ENCODE results near the gene IL25. TPM values are rescaled to one million over a fixed set of nuclear protein-coding genes. Genes with fewer than 3 reads are reported as not detected.

The IL25 gene
- total and polyA plus RNA-seq, 8 donors, result not detected

DNA sequence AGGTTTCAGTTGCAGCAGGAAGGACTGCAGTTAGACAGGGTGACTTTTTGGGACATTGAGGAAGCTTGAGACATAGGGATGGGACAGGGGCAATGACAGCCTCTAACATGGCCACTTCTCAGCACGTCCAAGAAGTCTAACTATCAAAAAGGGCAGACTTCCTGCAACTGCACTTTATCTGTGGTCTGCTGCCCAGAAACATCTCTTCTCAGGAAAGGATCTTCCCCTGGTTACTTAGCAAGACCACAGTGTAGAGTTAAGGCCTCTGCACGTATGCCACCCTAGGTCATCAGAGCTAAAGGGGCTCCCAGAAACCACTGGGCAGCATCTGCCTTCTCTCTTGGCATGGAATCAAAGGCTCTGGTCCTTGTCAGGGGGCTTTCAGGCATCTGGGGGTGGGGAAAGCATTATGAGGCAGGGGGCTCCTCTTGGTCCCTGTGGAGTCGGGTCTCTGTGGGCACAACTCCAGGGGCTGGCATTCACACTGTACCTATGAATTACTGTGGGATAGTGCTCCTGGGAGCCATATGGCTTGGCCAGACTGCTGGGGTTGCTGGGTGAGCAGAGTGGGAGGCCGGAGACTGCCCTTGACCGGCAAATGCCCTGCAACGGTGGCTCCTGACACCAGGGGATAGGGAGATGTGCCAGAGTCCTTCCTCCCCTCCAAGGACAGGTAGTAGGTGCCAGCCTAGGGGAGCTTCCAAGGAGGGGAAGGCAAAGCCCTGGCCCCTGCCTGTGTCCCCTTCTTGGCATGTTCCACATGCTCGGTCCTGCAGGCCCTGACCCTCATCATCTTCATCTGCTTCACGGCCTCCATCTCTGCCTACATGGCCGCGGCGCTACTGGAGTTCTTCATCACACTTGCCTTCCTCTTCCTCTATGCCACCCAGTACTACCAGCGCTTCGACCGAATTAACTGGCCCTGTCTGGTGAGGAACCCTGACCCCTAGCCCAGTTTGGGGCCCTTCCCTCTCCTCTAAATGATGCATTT, 5.3 kb downstream of the IL25 start:
- H3K27me3 ChIP-seq, result peaks cover 0 to 28% (median 0%) of the 10 kb centered on the region in 3 donors
- no peaks in the 10 kb centered on the region for H3K36me3 ChIP-seq
- peaks cover 0 to 10% (median 0%) of the 10 kb centered on the region in 4 donors for H3K4me1 ChIP-seq
- TF ChIP-seq POLR2AphosphoS5 (IDR thresholded peaks at IDR 0.05) (no peak), CTCF (IDR thresholded peaks at IDR 0.05) (no peak), POLR2A (IDR thresholded peaks at IDR 0.05) (no peak), EP300 (IDR thresholded peaks at IDR 0.05) (no peak)
- no peak for DNase-seq
- 79 to 90% (median 87%) methylated on average over 14 of the region's 14 CpGs for WGBS, 5 donors
- H3K9me3 ChIP-seq, result no peaks in the 10 kb centered on the region
- H3K27ac ChIP-seq, result no peak overlapping the region
- intact Hi-C loops (cut with DNase I; ENCODE audit: low total_unique reads), result no loop called here
- H3K4me3 ChIP-seq, result no peak overlapping the region

GRCh38 chr14:23378612-23379220, 6.1 kb downstream of the IL25 start:
- TF ChIP-seq POLR2A (IDR thresholded peaks at IDR 0.05) (no peak), EP300 (IDR thresholded peaks at IDR 0.05) (no peak), CTCF (IDR thresholded peaks at IDR 0.05) (no peak), POLR2AphosphoS5 (IDR thresholded peaks at IDR 0.05) (no peak)
- no peak for DNase-seq
- Histone ChIP-seq H3K36me3 (no peaks in the 10 kb centered on the region), H3K4me3 (no peak overlapping the region), H3K9me3 (no peaks in the 10 kb centered on the region), H3K27ac (no peak overlapping the region), H3K4me1 (peaks cover 0 to 10% (median 0%) of the 10 kb centered on the region in 4 donors), H3K27me3 (peaks cover 0 to 28% (median 0%) of the 10 kb centered on the region in 3 donors)
- WGBS, 5 donors, result 76 to 90% (median 81%) methylated on average over 11 of the region's 11 CpGs
- intact Hi-C loops (cut with DNase I; ENCODE audit: low total_unique reads), result no loop called here

- H3K27me3 ChIP-seq, result peaks cover 0 to 28% (median 0%) of the 10 kb centered on the region in 3 donors
- DNase-seq, result peak; percentile 88 to 89
- H3K27ac ChIP-seq, result no peak overlapping the region
- no peaks in the 10 kb centered on the region for H3K9me3 ChIP-seq
- intact Hi-C loops (cut with DNase I; ENCODE audit: low total_unique reads), result loop anchor here (5.0 kb wide), 1 partner anchor 47 kb away; no protein-coding TSS in a partner anchor
- WGBS, 5 donors, result 7 to 38% (median 31%) methylated on average over 7 to 12 of the region's 12 CpGs
- no peaks in the 10 kb centered on the region for H3K36me3 ChIP-seq
- H3K4me3 ChIP-seq, result no peak overlapping the region
- H3K4me1 ChIP-seq, result peaks cover 0 to 10% (median 0%) of the 10 kb centered on the region in 4 donors
- TF ChIP-seq POLR2A (IDR thresholded peaks at IDR 0.05) (no peak), POLR2AphosphoS5 (IDR thresholded peaks at IDR 0.05) (peak in 2 of 3 donors; percentile 7 to 82), CTCF (IDR thresholded peaks at IDR 0.05) (peak in 5 of 7 experiments; percentile 85 to 97 (median 90)), EP300 (IDR thresholded peaks at IDR 0.05) (no peak)
Observed at GRCh38 chr14:23379366-23380196, 7.0 kb downstream of the IL25 start.

All from stomach (tissue), 9 donors.